ENCODE measurements around the gene GFOD2.

GFOD2 gene

DNA sequence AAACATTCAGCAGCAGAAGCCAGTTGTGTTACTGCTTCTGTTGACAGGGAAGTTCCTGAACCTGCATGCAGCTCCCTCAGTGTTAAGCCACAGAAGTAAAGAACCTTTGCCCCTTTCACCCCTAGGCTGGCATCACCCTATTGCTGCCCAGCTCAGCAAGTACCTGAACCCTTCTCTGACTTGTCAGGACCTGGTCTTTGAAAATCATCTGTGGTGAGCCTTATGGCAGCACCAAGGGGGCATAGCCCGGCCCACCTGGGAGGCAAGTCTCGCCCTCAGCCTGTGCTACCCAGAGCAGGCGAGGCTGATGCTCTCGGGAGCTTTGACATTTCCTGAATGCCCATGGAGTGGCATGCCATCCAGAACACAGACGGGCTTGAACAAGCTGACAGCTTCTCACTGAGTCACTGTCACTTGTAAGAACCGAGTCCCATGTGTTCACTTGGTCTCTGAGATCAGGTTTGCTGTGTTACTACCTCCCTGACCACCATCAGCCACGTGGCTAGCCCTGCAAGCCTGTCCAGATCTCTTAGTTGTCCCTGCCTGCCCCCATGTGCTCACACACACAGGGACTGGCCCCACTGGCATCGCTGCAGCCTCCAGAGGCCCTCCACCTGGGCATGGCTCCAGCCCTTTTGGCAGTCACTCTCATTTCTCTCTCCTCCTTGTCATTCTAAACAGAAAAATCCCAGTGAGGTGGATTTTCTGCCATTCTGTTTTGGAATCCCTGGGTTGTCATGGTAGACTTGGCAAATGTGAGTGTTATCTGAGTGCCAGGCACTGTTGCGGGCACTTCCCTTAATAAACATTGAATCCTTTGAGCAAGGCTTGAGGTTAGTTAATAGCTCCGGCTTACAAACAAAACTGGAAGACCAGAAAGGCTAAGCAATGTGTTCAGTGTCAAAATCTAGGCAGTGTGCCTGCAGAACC lies 77.1 kb downstream of the GFOD2 start:
- peak; percentile 12 for DNase-seq (ENCODE audit: low spot score)

GRCh38 chr16:67637625-67638024 lies 81.5 kb downstream of the GFOD2 start:
- DNase-seq (ENCODE audit: low spot score): no peak

GRCh38 chr16:67636713-67637112 lies 82.4 kb downstream of the GFOD2 start:
- no peak for DNase-seq (ENCODE audit: low spot score)

DNA sequence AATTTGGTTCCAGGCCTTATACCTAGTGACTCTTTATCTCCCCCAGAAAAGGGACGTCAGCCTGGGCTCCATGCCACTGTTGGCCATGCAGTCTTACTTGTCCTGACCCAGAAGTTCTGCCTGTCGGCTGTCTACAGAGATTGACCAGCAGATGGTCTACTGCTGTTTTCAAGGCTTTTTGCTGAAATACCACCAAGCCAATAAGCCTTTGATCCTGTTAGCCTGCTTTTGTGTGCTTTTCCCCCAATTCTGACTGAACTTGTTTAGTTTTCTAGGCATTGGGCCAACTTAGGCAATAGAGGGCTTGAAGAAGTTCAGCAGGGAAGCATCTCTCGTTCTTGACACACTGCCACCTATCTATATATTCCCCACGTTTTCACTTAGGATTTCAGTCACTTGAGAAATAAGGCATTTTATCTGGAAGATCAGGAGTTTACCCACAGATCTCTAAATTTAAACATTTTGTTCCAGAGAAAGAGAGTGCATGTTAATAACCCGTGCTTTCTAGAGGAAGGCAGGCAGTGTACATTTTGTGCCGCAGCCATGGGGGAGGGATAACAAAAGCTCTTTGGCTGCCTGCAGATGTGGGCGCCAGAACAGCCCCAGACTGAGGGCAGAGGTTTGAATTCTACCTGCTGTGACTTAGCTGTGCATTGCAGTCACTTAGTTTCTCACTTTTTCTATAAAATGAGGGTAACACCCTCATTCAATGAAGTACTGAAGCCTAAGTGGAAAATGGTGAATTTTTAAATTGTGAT lies 86.5 kb downstream of the GFOD2 start:
- DNase-seq (ENCODE audit: low spot score): no peak

DNA sequence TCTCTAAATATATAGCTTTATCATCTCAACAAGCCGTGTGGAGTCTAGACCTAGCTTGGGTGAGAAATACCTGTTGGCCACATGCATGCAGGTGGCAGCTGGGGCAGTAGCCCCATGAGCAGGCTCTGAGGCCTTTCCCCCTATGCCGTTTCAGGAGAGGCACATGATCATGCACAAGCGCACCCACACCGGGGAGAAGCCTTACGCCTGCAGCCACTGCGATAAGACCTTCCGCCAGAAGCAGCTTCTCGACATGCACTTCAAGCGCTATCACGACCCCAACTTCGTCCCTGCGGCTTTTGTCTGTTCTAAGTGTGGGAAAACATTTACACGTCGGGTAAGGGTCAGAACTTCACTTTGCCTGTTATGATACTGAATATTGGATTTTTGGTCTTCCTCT lies 90.9 kb downstream of the GFOD2 start:
- no peak for DNase-seq (ENCODE audit: low spot score)

Data from HuH-7 (cell line).